NCI-H146 (cell line): ENCODE data around the gene PGAP6.
"Not testable (repeated sequence)": the region's sequence is repeated elsewhere in the genome, so short reads cannot be mapped to it uniquely, and the experiment has no call there.

ENCODE experiments used
- DNase-seq: peaks from one replicate; lab custom pipeline; 2025; lab: John Stamatoyannopoulos, UW

The PGAP6 gene

DNA sequence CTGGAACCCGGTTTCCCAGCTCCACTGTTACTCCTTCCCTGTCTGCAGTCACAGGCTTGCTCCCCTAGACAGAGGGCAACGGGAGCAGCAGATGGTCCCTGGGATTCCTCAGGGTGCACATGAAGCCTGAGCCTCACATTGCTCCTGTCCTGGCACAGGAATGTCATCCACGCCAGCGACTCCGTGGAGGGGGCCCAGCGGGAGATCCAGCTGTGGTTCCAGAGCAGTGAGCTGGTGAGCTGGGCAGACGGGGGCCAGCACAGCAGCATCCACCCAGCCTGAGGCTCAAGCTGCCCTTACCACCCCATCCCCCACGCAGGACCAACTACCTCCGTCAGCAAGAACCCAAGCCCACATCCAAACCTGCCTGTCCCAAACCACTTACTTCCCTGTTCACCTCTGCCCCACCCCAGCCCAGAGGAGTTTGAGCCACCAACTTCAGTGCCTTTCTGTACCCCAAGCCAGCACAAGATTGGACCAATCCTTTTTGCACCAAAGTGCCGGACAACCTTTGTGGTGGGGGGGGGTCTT, 18.3 kb upstream of the PGAP6 start:
- no peak for DNase-seq

DNA sequence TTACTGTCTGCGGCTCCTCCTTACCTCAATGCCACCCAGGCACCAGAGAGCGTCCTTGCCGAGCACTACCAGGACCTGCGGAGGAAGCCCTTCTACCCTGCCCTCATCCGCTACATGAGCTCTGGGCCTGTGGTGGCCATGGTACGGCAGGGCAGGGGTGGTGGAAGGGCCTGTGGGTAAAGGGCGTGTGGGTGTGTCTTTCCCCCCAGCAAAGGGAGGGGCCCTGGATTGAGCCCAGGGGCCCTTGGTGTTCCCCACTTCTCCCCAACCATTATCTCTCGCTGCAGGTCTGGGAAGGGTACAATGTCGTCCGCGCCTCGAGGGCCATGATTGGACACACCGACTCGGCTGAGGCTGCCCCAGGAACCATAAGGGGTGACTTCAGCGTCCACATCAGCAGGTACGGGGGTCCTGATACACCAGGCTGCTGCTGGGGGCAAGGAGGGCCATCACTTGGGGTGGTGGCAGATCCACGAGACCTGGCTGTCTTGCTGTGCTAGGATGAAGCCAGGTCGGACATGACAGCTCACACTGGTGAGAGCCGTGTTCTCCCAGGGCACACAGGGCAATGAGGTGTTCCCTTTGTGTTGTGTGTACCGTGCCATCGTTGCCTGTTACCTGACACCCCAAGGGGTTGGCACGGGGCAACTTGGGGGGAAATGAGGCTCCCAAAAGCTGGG, 17.7 kb upstream of the PGAP6 start:
- DNase-seq = no peak

DNA sequence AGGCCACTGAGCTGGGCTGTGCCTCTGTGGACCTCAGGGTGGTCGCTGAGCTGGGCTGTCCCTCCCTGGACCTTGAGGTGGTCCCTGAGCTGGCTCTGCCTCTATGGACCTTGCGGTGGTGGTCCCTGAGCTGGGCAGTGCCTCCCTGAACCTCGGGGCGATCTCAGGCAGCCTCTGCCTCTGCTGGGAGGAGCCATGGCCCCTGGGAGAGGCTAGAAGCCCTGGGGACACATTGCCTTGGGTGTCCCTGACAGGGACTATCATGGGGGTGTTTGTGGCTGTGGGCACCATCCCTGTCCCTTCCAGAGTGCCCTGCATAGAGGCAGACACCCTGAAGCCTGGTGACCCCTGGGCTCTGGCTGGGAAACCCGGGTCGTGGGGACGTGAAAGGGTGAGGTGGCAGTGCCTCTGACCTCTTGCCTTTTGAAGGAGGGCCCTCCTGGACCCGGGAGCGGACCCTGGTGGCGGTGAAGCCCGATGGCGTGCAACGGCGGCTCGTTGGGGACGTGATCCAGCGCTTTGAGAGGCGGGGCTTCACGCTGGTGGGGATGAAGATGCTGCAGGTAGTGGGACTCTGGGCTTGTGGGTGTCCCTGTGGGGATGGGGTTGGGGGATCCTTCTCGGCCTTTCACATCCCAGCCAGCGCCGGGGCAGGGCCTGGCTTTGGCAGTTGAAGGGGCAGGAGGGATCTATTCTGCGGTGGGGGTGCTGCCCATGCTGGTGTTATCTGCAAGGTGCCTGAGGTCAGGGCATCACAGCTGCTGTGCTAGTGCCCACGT, 17.0 kb upstream of the PGAP6 start:
- DNase-seq = no peak

DNA sequence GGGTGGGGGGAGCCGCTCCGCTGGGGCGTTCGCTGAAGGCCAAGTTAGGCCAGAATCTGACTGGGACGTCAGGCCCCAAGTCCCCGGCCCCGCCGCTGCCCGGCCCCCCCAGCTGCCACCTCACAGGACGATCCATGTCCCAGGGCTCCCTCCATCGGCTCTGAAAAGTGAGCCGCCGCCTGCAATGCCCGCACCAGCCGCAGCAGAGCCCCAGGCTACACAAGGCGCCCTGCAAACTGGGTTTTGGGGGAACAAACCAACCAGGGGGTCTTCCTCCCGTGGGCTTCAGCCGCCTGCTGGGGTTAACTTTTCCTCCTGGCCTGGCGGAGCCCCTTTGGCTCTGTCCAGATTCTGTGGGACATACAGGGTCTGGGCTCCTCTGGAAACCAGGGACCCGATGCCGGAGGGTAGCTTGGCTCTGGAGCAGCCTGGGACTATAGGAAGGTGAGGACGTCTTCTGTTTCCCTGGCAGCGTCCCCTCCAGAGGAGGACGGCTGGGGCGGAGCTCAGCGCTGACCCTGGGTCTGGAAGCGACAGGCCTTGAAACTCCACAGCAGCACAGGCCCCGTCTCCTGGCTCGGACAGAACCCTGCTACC, 16.1 kb upstream of the PGAP6 start:
- DNase-seq = no peak

DNA sequence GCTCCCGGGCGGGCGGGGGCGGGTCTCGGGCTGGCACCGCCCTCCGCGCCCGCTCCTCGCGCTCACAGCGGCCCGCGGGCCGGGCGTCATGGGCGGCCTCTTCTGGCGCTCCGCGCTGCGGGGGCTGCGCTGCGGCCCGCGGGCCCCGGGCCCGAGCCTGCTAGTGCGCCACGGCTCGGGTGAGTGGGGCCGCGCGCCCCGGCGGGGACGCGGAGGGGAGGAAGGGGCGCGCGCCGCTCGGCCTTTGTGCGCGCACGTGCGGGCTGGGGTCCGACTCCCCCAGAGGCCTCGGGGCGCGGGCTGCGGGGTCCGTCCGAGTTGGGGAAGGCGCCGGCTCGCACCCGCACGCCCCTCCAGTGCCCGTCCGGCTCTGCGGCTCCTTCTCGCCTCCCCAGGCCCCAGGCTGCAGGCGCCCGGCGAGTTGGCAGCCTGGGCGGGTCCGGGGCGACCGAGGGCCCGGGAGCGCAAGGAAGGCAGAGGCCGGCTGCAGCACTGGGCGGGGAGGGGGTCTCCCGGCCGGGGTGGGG, 15.4 kb upstream of the PGAP6 start, which contains the start of gene NME4:
NME4 (plus strand) TSS at position 65 of the 527 bp plus-strand sequence; CDS start at position 89, 24 bp downstream.
- peak; percentile 62 for DNase-seq

DNA sequence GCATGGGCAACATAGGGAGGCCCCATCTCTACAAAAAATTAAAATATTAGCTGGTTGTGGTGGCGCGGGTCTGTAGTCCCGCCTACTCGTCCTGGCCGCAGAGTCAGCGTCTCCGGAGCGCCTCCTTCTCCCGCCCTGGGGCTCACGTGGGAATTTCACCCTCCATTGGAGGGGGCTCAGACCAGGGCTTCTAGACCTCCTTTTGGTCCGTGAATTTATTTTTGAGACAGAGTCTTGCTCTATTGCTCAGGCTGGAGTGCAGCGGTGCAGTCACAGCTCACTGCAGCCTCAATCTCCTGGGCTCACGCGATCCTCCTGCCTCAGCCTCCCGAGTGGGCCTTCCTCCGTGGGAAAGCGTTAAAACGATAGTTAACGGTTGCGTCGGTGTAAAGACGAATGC, 14.8 kb upstream of the PGAP6 start:
- DNase-seq = peak; percentile 50

DNA sequence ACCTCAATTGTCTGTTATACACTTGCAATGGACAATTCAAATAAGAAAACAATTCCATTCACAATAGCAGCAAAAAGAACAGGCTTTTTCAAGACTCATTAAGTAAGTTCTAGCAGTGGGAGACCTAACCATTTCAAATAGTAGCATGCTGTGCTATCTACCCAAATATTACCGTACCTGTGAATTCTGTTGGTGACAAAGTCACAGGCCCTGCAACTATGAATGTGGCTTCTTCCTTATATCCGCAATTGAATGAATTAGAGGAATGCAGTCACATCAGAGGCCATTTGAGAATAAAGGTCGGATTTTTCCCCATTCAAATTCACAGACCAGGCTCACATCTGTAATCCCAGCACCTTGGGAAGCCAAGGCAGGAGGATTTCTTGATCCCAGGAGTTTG, 14.4 kb upstream of the PGAP6 start:
- peak; percentile 68 for DNase-seq

DNA sequence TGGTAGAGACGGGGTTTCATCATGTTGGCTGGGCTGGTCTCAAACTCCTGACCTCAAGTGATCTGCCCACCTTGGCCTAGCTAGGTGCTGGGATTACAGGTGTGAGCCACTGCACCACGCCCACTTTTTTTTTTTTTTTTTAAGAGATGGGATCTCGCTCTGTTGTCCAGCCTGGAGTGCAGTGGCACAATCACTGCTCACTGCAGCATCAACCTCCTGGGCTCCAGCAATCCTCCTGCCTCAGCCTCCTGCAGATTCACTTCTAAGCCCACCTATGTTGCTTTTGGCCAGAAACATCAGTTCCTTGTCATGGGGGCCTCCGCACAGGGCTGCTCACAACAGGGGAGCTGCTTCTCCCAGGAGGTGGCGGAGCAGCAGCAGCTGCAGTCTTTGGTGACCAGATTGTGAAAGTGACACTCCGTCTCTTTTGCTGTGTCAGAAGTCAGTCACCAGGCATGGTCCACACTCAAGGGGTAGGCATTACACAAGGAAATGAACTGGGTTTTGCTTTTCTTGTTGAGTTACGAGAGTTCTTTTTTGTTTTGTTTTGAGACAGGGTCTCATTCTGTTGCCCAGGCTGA, 10.8 kb upstream of the PGAP6 start:
- peak; percentile 16 for DNase-seq

DNA sequence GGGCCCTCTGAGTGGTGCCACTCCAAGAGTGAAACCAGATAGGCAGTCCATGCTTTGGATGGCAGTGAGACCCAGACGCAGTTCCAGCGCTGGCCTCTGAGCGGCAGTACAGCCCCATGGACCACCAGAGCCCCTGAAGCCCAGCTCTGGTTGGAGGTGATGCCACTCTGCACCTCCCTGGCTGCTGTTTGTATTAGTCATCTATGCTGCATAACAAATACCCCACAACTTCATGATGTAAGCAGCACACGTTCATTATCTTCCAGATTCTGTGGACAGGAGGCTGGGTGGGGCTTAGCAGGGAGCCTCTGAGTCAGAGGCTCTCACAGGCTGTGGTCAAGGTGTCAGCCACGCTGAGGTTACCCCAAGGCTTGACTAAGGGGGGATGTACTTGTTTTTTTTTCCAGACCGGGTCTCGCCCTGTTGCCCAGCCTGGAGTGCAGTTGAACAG, 10.1 kb upstream of the PGAP6 start:
- peak; percentile 53 for DNase-seq

DNA sequence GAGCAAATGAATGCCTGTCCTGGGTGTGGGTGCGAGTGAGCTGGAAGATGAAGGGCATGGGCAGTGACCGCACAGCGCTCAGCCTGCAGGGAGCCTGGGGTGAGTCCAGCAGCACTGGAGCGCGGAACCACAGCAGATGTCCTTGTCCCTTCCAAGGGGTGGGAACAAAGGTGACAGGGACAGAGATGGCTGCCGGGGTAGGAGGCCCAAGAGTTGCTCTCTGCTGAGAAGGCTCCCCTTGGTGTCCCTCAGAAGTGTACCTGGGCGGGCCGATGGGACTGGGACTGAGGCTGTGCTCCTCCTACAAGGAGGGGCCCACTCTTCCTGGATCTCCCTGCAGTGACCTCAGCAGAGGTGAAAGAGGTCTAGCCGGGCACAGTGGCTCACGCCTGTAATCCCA, 7.6 kb upstream of the PGAP6 start:
- no peak for DNase-seq

DNA sequence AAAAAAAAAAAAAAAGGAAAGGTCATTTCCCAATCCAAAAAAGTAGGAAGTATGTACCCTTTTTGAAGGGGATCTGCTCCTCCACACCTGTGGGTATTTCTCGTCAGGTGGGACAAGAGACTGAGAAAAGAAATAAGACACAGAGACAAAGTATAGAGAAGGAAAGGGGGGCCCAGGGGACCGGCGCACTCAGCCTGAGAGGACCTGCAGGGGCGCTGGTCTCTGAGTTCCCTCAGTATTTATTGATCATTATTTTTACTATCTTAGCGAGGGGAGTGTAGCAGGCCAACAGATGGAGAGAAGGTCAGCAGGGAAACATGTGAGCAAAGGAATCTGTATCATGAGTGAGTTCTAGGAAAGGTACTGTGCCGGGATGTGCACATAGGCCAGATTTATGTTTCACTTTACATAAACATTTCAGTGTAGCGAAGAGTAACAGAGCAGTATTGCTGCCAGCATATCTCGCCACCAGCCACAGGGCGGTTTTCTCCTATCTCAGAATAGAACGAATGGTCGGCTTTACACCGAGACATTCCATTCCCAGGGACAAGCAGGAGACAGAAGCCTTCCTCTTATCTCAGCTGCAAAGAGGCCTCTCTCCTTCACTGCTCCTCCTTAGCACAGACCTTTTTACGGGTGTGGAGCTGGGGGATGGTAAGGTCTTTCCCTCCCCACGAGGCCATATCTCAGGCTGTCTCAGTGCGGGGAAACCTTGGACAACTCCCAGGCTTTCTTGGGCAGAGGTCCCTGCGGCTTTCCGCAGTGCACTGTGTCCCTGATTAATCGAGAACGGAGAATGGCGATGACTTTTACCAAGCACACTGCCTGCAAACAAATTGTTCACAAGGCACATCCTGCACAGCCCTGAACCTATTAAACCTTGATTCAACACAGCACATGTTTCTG, 6.2 kb upstream of the PGAP6 start:
- DNase-seq = not testable (repeated sequence)

DNA sequence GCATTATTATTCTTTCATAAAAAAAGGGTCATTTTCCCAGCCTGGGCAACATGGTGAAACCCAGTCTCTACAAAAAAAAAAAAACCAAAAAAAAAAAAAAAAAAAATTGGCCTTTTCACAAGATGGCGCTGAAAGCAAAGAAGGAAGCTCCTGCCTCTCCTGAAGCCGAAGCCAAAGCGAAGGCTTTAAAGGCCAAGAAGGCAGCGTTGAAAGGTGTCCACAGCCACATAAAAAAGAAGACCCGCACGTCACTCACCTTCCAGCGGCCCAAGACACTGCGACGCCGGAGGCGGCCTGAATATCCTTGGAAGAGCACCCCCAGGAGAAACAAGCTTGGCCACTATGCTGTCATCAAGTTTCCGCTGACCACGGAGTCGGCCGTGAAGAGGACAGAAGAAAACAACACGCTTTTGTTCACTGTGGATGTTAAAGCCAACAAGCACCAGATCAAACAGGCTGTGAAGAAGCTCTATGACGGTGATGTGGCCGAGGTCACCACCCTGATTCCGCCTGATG, 4.9 kb upstream of the PGAP6 start:
- peak; percentile 20 for DNase-seq

DNA sequence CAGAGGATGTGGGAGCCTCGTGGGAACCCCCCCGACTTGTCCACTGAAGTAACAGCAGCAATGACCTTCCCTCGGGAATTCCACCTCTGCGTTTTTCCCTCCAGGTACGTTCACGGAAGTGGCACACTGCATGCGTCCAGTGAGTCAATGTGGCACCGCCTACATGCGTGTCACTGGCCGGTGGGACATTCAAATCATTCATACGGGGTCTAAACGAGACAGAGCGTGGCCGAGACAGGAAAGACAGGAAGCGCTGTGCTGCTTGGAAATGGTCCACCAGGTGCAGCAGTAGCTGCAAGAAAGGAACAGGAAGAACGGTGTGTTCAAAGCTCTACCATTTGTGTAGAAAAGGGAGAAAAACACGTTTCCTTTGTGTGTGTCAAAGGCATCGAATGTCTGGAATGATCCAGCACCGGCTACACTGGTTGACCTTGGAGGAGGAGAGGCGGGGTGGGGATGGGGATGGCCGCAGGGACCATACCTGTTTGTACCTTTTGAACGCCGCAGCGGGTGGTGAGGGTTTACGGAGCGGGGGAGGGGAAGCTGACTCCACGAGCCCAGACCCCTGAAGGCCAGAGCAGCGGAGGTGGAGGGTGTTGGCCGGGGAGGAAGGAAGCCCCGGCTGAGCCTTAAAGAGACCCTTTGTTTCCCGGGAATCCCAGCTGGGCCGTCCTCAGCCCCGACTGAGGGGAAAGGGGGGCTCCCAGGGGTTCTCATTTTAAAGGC, 1.7 kb upstream of the PGAP6 start:
- DNase-seq = peak; percentile 31

DNA sequence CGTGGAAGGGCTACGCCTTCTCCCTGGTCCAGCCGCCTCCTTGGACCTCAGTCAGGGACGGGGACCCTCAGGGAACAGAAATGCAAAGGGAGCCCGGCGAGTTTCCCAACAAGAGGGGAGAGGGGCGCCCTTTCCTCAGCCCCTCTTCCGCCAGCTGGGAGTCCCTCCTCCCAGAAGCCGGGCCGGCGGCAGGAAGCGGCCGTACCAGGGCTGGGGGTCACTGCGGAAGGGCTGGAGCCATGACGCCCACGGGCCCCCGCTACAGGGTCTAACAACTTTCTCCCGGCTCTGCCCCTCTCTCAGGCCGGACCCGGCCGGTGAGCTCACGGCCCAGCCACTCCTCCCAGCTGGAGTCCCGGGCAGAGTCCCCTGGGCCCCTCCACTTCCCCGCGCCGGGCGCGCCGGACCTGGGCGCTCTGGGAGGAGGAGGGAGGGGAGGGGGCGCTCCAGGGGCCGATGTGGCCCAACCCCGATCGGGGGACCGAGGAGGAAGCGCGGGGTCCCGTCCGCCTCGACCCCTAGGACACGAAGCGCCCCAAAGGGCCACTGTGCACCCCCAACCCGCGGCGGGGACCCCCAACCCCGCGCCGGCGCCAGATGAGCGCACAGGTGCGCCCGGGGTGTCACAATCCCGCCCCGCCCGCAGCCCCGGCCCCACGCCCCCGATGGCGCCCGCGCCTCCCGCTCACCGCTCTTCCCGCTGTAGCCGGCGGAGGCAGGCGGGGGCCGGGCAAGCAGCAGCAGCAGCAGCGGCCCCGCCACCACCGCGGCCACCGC, 578 bp downstream of the PGAP6 start:
- peak; percentile 67 for DNase-seq

DNA sequence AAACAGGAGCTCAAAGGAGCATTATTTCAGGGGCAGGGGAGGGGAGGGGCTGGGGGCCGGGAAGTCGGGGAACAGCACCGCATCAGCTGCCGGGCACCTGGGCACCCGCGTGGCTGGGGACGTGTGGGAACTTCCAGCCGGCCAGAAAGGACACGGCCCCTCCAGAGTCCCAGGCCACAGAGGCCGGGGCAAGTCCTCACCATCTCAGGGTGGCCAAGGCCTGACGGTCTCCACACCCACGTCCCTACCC, 1.1 kb downstream of the PGAP6 start:
- no peak for DNase-seq

DNA sequence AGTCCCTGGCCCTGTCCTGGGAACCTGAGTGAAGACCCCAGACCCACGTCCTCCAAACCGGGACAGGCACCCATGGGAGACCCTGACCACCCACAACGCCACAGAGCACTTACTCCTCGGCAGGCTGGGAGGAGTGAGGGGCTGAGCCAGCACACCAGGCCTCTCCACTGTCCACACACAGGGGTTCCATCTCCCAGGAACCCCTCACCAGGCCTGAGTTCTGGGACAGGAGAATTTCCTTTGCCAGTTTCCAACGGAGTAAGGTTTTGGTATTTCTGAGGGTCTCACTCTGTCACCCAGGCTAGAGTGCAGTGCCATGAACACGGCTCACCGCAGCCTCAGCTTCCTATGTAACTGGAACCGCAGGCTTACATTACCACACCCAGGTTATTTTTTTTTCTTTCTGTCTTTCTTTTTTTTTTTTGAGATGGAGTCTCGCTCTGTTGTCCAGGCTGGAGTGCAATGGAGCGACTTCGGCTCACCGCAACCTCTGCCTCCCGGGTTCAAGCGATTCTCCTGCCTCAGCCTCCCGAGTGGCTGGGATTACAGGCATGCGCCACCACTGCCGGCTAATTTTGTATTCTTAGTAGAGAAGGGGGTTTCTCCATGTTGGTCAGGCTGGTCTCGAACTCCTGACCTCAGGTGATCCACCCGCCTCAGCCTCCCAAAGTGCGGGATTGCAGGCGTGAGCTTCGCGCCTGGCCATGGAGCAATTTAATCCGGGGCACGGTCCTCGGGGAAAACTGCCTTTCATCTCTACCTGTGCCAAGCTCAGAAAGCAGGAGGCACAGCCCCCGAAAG, 1.6 kb downstream of the PGAP6 start:
- no peak for DNase-seq

DNA sequence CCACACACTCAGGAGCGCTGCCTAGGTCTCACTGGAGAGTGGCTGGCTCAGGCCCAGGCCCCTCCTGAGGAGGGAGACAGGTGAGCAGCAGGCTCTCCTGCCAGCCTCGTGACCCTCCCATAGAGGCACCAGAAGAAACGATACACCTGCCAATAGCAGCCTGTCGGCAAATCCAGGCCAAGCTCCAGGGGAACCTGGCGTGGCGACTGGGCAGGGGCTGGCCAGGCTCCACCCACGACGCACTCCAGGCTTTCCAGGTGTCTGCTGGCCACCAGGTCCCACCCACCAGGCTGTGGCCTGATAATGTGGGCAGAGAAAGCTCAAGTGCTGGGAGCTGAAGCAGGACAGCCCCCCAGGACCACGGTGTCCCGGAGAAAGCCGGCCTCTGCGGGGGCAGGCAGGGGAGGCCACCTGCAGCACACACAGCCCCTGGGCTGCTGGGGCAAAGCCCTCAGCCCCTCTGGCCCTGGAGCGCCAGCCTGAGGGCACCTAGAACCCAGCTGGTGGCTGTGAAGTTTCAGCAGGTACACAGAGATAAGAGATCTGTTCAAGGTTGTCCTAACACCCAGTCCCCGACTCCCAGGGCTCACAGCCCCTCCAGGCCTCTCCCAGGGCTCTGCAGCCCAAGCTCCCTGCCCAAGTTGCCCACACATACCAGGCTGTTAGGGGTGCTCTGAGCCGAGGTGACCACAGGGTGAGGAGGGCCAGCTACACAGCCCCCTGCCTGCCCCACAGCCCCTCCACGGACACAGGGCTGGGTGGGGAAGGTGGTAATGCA, 2.4 kb downstream of the PGAP6 start:
- peak; percentile 95 for DNase-seq

DNA sequence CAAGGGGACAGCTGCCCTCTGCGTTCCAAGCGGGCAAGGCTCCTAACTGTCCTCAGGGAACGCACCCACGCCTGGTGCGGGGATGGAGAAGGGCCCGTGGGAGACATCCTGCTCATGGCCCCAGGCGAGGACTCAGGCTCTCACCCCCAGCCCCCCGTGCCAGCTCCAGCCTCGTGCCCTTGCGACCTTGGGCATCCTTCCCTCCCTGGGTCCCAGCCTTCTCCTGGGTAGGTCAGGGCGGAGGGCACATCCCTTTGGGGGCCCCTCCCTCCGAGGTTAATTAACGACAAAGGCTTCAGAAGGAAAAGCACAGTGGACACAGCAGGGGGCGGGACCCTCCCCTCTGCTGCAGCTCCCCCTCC, 3.0 kb downstream of the PGAP6 start:
- DNase-seq = no peak
